Endodermal cell (in vitro differentiated cells): ENCODE measurements around the gene ALDH8A1. TPM values are rescaled to one million over a fixed set of nuclear protein-coding genes. Genes with fewer than 3 reads are reported as not detected.

Source experiments
- DNase-seq: peaks from one replicate; pipeline ENCODE4 v3.0.0-alpha.2; 2017
- H3K27ac ChIP-seq: 2 replicates; pipeline ENCODE4 v1.5.1; 2013; ENCODE audit warnings: mild to moderate bottlenecking, low read depth, low read length, moderate library complexity
- H3K27me3 ChIP-seq: 2 replicates; pipeline ENCODE4 v1.6.1; 2013; ENCODE audit warnings: mild to moderate bottlenecking, low read length, moderate library complexity; ENCODE audit not compliant: insufficient read depth, control insufficient read depth, poor library complexity, severe bottlenecking
- H3K36me3 ChIP-seq: 2 replicates; pipeline ENCODE4 v1.7.0; 2013; ENCODE audit warnings: mild to moderate bottlenecking, low read length, moderate library complexity; ENCODE audit not compliant: control insufficient read depth, insufficient read depth
- H3K4me1 ChIP-seq: one replicate; pipeline ENCODE4 v1.7.0; 2013; ENCODE audit warnings: low read length; ENCODE audit not compliant: control insufficient read depth, insufficient read depth
- H3K4me3 ChIP-seq: 2 replicates; pipeline ENCODE4 v1.5.1; 2013; ENCODE audit warnings: mild to moderate bottlenecking, low read length, moderate library complexity
- H3K9ac ChIP-seq: 2 replicates; pipeline ENCODE4 v1.6.1; 2013; ENCODE audit warnings: mild to moderate bottlenecking, low read length, moderate library complexity; ENCODE audit not compliant: poor library complexity, severe bottlenecking; ENCODE audit errors: extremely low read depth
- H3K9me3 ChIP-seq: 2 replicates; pipeline ENCODE4 v1.6.1; 2013; ENCODE audit warnings: mild to moderate bottlenecking, low read length, moderate library complexity; ENCODE audit not compliant: control insufficient read depth
- H3K27ac Mint-ChIP-seq: 2 replicates; pipeline ENCODE4 v1.8.0; 2020; ENCODE audit warnings: mixed read lengths
- H3K27me3 Mint-ChIP-seq: 2 replicates; pipeline ENCODE4 v1.8.0; 2021; ENCODE audit warnings: mild to moderate bottlenecking, mixed read lengths; ENCODE audit not compliant: insufficient read depth
- H3K36me3 Mint-ChIP-seq: 2 replicates; pipeline ENCODE4 v1.8.0; 2020; ENCODE audit warnings: low read depth, mixed read lengths
- H3K4me1 Mint-ChIP-seq: 2 replicates; pipeline ENCODE4 v1.8.0; 2020; ENCODE audit warnings: mixed read lengths
- H3K4me3 Mint-ChIP-seq: 2 replicates; pipeline ENCODE4 v1.8.0; 2020; ENCODE audit warnings: mild to moderate bottlenecking, moderate library complexity, mixed read lengths
- H3K9me3 Mint-ChIP-seq: 2 replicates; pipeline ENCODE4 v1.8.0; 2020; ENCODE audit warnings: mild to moderate bottlenecking, mixed read lengths
- WGBS, 2 experiments: methylation state at CpG; one replicate each; pipeline versions ENCODE4 v1.1.5 to v1.1.7; 2013; ENCODE audit warnings: missing lambda C conversion rate in 2 of 2, mixed read lengths in 1 of 2; ENCODE audit not compliant: insufficient coverage in 1 of 2, insufficient read length in 1 of 2; 5-methylcytosine and 5-hydroxymethylcytosine counted together
- total RNA-seq, 2 donors: library from RNA; stranded (reverse); fragmentation: NEBNext Ultra II Directional in 1 of 2; extraction: Animal tissue kit (Norgen Biotek cat#: 25700) in 1 of 2; gene quantifications; 2 replicates in 1 of 2; 3 replicates in 1 of 2; pipeline ENCODE4 v1.2.1, GENCODE V29; 2021
- TF ChIP-seq, protein P1 (sequence below): fragments of 200-600 bp; sonication (generic); conservative IDR thresholded peaks from 2 replicates; pipeline ENCODE4 v1.5.0; 2021; ENCODE audit warnings: antibody characterized with exemption, mild to moderate bottlenecking

Gene ALDH8A1
- total RNA-seq, 2 donors from 2014 or later: not detected

DNA sequence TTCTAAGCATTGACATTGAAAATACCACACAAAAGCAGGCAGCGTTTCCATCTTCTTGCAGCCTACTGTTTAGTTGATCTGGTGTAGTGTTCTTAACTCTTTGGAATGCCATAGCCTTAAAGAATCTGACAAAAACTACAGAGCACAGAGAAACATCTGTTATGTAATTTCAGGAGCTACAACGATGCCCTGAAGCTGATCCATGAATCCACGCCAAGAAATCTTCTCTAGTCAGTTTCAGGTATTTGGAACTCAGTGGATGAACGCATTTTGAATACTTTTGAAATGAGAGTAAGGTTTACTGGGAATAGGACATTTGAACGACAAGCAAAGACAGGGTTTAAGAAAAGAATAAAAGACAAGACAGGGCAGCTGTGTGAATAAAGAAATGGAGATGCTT is 17.8 kb downstream of the ALDH8A1 start:
- Histone ChIP-seq H3K9me3 (no peaks in the 10 kb centered on the region), H3K27ac (no peak overlapping the region), H3K36me3 (no peaks in the 10 kb centered on the region), H3K9ac (no peak overlapping the region), H3K4me1 (no peaks in the 10 kb centered on the region), H3K4me3 (no peak overlapping the region), H3K27me3 (peaks cover 25% of the 10 kb centered on the region)
- WGBS, 2 experiments: 67 to 74% methylated on average over 4 to 5 of the region's 5 CpGs
- Mint-ChIP-seq H3K4me1 (no peaks in the 10 kb centered on the region), H3K9me3 (no peaks in the 10 kb centered on the region), H3K4me3 (no peak overlapping the region), H3K27ac (no peak overlapping the region), H3K27me3 (peaks cover 33% of the 10 kb centered on the region), H3K36me3 (no peaks in the 10 kb centered on the region)
- no peak for DNase-seq
- TF ChIP-seq, protein P1, sequence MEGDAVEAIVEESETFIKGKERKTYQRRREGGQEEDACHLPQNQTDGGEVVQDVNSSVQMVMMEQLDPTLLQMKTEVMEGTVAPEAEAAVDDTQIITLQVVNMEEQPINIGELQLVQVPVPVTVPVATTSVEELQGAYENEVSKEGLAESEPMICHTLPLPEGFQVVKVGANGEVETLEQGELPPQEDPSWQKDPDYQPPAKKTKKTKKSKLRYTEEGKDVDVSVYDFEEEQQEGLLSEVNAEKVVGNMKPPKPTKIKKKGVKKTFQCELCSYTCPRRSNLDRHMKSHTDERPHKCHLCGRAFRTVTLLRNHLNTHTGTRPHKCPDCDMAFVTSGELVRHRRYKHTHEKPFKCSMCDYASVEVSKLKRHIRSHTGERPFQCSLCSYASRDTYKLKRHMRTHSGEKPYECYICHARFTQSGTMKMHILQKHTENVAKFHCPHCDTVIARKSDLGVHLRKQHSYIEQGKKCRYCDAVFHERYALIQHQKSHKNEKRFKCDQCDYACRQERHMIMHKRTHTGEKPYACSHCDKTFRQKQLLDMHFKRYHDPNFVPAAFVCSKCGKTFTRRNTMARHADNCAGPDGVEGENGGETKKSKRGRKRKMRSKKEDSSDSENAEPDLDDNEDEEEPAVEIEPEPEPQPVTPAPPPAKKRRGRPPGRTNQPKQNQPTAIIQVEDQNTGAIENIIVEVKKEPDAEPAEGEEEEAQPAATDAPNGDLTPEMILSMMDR: no peak

DNA sequence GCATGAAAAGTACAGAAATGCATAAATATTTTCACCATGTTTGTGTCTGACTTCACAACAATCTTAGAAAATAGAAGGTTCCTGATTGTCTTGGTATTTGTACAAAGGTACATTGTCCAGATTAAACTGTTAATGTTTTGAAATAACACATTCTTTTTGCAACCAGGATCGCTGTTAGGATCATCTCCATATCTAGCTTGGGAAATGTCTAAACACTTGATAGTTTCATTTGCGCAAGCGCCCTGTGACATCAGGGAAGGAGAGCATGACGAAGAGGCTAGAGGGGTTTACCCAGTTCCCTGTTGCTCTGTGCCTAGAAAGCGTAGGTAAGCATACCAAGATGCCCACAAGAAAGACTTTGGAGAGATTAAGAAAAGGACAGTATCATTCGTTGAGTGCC is 19.4 kb downstream of the ALDH8A1 start:
- TF ChIP-seq, protein P1: no peak
- Histone ChIP-seq H3K9ac (no peak overlapping the region), H3K27ac (no peak overlapping the region), H3K27me3 (peaks cover 25% of the 10 kb centered on the region), H3K4me1 (no peaks in the 10 kb centered on the region), H3K36me3 (no peaks in the 10 kb centered on the region), H3K4me3 (no peak overlapping the region), H3K9me3 (no peaks in the 10 kb centered on the region)
- no peak for DNase-seq
- peaks cover 33% of the 10 kb centered on the region for H3K27me3 Mint-ChIP-seq
- H3K27ac Mint-ChIP-seq: no peak overlapping the region
- H3K36me3 Mint-ChIP-seq: no peaks in the 10 kb centered on the region
- WGBS, 2 experiments: 96% methylated on average over 6 of the region's 6 CpGs
- H3K4me1 Mint-ChIP-seq: no peaks in the 10 kb centered on the region
- no peak overlapping the region for H3K4me3 Mint-ChIP-seq
- H3K9me3 Mint-ChIP-seq: no peaks in the 10 kb centered on the region

DNA sequence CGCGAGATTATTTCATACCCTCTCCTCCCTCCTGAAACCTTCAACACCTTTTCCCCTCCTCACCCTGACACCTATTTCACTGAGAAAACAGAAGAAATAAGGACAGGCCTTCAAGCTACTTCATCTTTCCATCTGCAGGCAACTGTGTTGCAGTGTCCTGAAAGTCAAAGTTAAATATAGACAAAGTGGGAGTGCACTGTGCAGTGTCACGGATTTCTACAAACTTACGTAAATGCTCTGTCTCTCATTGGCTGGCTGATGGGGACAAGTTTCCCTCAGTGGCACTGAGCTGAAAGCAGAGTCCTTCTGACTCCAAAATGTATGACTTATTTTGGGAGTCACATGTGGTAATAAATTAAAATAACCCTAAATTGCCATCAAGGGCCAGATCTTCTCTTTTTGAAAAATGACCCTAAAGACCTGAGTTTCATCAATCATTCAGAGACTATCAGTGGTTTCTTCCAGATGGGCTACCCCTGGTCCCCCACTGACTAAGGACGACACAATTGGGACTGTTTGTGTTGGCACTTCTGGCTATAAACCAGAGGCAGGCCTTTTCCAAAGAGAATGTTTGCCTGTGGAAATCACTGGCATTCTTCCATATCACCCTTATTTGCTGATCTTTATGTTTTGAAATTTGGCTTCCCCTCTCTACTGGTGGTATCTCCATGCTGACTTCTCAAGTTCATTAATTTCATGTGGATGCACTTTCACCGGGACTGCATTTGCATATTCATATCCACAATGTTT is 21.6 kb downstream of the ALDH8A1 start:
- no peak for DNase-seq
- H3K36me3 ChIP-seq: no peaks in the 10 kb centered on the region
- Mint-ChIP-seq H3K27ac (no peak overlapping the region), H3K4me3 (no peak overlapping the region), H3K4me1 (no peaks in the 10 kb centered on the region), H3K36me3 (no peaks in the 10 kb centered on the region), H3K27me3 (peaks cover 31% of the 10 kb centered on the region), H3K9me3 (no peaks in the 10 kb centered on the region)
- H3K9ac ChIP-seq: no peak overlapping the region
- H3K4me3 ChIP-seq: no peak overlapping the region
- H3K4me1 ChIP-seq: no peaks in the 10 kb centered on the region
- 90 to 98% methylated on average over 6 of the region's 6 CpGs for WGBS, 2 experiments
- H3K27ac ChIP-seq: no peak overlapping the region
- TF ChIP-seq, protein P1: no peak
- H3K27me3 ChIP-seq: peaks cover 25% of the 10 kb centered on the region
- no peaks in the 10 kb centered on the region for H3K9me3 ChIP-seq
